ENCODE results near the gene LHX2.

DNA sequence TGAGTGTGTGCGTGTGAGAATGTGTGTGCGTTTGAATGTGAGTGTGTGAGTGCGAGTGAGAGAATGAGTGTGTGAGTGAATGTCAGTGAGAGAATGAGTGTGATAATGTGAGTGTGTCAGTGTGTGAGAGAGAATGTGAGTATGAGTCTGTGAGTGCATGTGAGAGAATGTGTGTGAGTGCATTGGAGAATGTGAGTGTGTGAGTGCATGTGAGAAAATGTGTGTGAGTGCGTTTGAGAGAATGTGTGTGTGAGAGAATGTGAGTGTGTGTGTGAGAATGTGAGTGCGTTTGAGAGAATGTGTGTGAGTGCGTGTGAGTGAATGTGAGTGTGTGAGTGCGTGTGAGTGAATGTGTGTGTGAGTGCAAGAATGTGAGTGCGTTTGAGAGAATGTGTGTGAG is 39.0 kb upstream of the LHX2 start:
- TF ChIP-seq, protein P1, sequence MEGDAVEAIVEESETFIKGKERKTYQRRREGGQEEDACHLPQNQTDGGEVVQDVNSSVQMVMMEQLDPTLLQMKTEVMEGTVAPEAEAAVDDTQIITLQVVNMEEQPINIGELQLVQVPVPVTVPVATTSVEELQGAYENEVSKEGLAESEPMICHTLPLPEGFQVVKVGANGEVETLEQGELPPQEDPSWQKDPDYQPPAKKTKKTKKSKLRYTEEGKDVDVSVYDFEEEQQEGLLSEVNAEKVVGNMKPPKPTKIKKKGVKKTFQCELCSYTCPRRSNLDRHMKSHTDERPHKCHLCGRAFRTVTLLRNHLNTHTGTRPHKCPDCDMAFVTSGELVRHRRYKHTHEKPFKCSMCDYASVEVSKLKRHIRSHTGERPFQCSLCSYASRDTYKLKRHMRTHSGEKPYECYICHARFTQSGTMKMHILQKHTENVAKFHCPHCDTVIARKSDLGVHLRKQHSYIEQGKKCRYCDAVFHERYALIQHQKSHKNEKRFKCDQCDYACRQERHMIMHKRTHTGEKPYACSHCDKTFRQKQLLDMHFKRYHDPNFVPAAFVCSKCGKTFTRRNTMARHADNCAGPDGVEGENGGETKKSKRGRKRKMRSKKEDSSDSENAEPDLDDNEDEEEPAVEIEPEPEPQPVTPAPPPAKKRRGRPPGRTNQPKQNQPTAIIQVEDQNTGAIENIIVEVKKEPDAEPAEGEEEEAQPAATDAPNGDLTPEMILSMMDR (IDR thresholded peaks at IDR 0.05) = no peak
- TF ChIP-seq POLR2A (IDR thresholded peaks at IDR 0.05) = no peak
